Vagina (tissue), 2 donors: Measurements from ENCODE around the gene MLYCD. TPM values are rescaled to one million over a fixed set of nuclear protein-coding genes. Genes with fewer than 3 reads are reported as not detected.
"Not testable (repeated sequence)": the region's sequence is repeated elsewhere in the genome, so short reads cannot be mapped to it uniquely, and the experiment has no call there.

Experiments
- DNase-seq, 2 donors: peaks; one replicate each; pipeline ENCODE4 v3.0.0-alpha.2; 2017; ENCODE audit errors: extremely low spot score in 2 of 2
- H3K27ac ChIP-seq: fragments of 200-600 bp; sonication (generic); one replicate; pipeline ENCODE4 v1.5.1; 2019
- H3K27me3 ChIP-seq: fragments of 200-600 bp; sonication (generic); one replicate; pipeline ENCODE4 v1.5.1; 2019
- H3K36me3 ChIP-seq, 2 donors: fragments of 200-600 bp; sonication (generic); one replicate each; pipeline ENCODE4 v1.5.1; 2017 to 2019
- H3K4me1 ChIP-seq: fragments of 200-600 bp; sonication (generic); one replicate; pipeline ENCODE4 v1.5.1; 2019
- H3K4me3 ChIP-seq, 2 donors: fragments of 200-600 bp; sonication (generic); 1 replicate in 1 of 2; 2 replicates in 1 of 2; pipeline ENCODE4 v1.5.1; 2016 to 2019
- H3K9me3 ChIP-seq: fragments of 200-600 bp; sonication (generic); one replicate; pipeline ENCODE4 v1.5.1; 2019
- CTCF ChIP-seq, 3 experiments: fragments of 450-650 bp in 2 of 3; fragments of 200-600 bp in 1 of 3; sonication (generic) in 1 of 3; IDR thresholded peaks; one replicate each; pipeline ENCODE4 v1.5.1; 2017 to 2019; ENCODE audit warnings: antibody characterized with exemption in 3 of 3, mild to moderate bottlenecking in 2 of 3, moderate library complexity in 2 of 3
- POLR2A ChIP-seq, 2 donors: fragments of 450-650 bp; IDR thresholded peaks; one replicate each; pipeline ENCODE4 v1.6.1; 2017; ENCODE audit warnings: antibody characterized with exemption in 2 of 2, mild to moderate bottlenecking in 2 of 2, moderate library complexity in 2 of 2
- POLR2AphosphoS5 ChIP-seq, 2 donors: sonication (generic); formaldehyde crosslinking; IDR thresholded peaks; one replicate each; pipeline ENCODE4 v1.9.0; 2017; ENCODE audit warnings: antibody characterized with exemption in 2 of 2, mild to moderate bottlenecking in 2 of 2, low read depth in 1 of 2; ENCODE audit not compliant: insufficient read depth in 1 of 2
- intact Hi-C: fragments of 100-400 bp; cut with DNase I; formaldehyde crosslinking; loops from one replicate; pipeline ENCODE4 v1.15.1; 2023
- total RNA-seq: library from RNA; depleted of rRNA; stranded (reverse); fragments of >200 nt; gene quantifications from one replicate; pipeline ENCODE4 v1.2.3, GENCODE V29; 2016

MLYCD gene
- total RNA-seq, 1 donor from 2014 or later = 8.8 TPM

DNA sequence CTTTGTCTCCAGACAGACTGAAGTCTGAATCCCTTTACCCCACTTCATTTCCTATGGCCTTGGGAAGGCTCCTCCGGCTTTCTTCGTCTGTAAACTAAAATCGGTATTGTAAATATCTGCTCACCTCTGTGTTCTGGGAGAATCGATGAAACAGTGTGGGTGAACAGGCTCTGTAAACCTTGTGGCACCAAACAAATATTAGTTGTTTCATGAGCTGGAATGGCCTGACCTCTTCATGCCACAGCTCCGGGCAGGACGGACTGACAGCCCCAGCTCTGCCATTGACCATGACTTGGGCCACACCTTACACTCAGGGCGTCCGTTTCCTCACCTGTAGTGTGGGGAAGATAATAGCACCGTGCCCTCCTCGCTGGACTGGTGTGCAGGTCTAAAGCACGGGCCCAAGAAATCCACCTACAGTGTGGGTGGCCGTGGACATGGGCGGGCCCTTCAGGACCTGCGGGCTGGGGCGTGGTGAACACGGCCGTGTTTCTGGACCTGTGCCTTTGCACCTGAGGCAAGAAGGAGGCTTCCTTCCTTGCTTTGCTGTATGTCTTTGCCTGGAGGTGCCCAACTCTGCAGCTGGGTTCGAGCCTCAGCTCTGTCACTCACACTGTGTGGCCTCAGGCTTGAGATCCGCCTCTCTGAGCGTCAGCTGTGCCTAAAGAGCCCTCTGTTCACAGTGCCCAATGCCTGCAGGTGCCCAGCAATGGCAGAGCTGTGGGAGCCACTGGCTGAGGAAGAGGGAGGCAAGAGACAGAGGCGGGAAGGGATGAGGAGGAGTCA lies 48.1 kb downstream of the MLYCD start:
- H3K4me1 ChIP-seq = no peaks in the 10 kb centered on the region
- H3K36me3 ChIP-seq = no peaks in the 10 kb centered on the region
- H3K27ac ChIP-seq = no peak overlapping the region
- H3K4me3 ChIP-seq = no peak overlapping the region
- H3K9me3 ChIP-seq = no peaks in the 10 kb centered on the region
- intact Hi-C loops = no loop called here
- no peak for TF ChIP-seq POLR2AphosphoS5 (IDR thresholded peaks at IDR 0.05; ENCODE audit: insufficient read depth in 1 of 2, low read depth in 1 of 2)
- no peak for DNase-seq
- no peaks in the 10 kb centered on the region for H3K27me3 ChIP-seq

- intact Hi-C loops = no loop called here
- no peaks in the 10 kb centered on the region for H3K36me3 ChIP-seq
- H3K9me3 ChIP-seq = no peaks in the 10 kb centered on the region
- H3K27ac ChIP-seq = no peak overlapping the region
- H3K27me3 ChIP-seq = no peaks in the 10 kb centered on the region
- peaks cover 5% of the 10 kb centered on the region for H3K4me1 ChIP-seq
- no peak for TF ChIP-seq CTCF (IDR thresholded peaks at IDR 0.05)
- TF ChIP-seq POLR2A (IDR thresholded peaks at IDR 0.05) = no peak
- TF ChIP-seq POLR2AphosphoS5 (IDR thresholded peaks at IDR 0.05; ENCODE audit: insufficient read depth in 1 of 2, low read depth in 1 of 2) = no peak
- no peak for DNase-seq
- H3K4me3 ChIP-seq = no peak overlapping the region
Observed at GRCh38 chr16:83947642-83948234, 48.8 kb downstream of the MLYCD start.

DNA sequence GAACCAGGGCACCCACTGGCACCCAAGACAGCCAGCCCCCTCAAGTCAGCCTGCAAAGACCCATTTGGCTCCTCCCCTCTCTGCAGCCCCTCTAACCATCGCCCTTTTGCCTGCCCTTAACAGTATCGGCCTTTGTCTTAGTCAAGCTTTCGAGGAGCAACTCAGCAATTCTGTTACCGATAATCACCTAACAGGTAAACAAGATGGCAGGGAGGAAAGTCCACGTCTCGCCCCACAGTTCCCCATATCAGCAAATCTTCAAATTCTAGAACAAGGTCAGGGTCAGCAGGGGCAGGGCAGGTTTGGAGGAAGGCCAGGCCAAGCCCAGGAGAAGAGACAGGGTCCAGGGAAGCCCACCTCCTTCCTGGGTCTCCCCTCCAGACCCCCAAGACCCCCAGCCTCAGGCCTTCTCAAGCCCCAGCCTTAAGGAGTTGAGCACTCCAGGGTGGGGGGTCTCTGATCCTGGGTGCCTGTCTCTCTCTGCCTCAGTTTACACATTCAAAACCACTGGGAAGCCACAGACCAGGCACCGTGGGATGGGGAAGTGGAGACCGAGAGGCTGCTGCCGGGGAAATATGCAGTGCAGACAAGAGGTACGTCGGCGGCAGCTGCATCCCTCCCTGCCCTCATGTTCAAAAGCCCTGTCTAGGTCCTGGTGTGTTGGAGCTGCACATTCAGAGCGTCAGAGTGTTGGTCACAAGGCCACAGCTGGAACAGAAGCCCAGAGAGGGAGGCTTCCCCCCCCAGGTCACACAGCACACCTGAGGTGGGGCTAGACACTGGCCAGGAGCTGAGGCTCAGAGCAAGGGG lies 50.2 kb downstream of the MLYCD start:
- peaks cover 19% of the 10 kb centered on the region for H3K4me1 ChIP-seq
- no peak overlapping the region for H3K27ac ChIP-seq
- no peak for DNase-seq
- intact Hi-C loops = no loop called here
- H3K9me3 ChIP-seq = no peaks in the 10 kb centered on the region
- no peak for TF ChIP-seq CTCF (IDR thresholded peaks at IDR 0.05)
- no peak for TF ChIP-seq POLR2A (IDR thresholded peaks at IDR 0.05)
- TF ChIP-seq POLR2AphosphoS5 (IDR thresholded peaks at IDR 0.05; ENCODE audit: insufficient read depth in 1 of 2, low read depth in 1 of 2) = no peak
- no peak overlapping the region for H3K4me3 ChIP-seq
- H3K27me3 ChIP-seq = no peaks in the 10 kb centered on the region
- no peaks in the 10 kb centered on the region for H3K36me3 ChIP-seq

GRCh38 chr16:83949724-83950001 lies 50.7 kb downstream of the MLYCD start:
- Histone ChIP-seq H3K9me3 (no peaks in the 10 kb centered on the region), H3K36me3 (no peaks in the 10 kb centered on the region), H3K4me3 (no peak overlapping the region), H3K4me1 (peaks cover 24% of the 10 kb centered on the region), H3K27me3 (no peaks in the 10 kb centered on the region), H3K27ac (no peak overlapping the region)
- no peak for DNase-seq
- intact Hi-C loops = loop anchor here (10.0 kb wide), 1 partner anchor 225 kb away; no protein-coding TSS in a partner anchor
- no peak for TF ChIP-seq CTCF (IDR thresholded peaks at IDR 0.05)
- TF ChIP-seq POLR2A (IDR thresholded peaks at IDR 0.05) = no peak
- no peak for TF ChIP-seq POLR2AphosphoS5 (IDR thresholded peaks at IDR 0.05; ENCODE audit: insufficient read depth in 1 of 2, low read depth in 1 of 2)

DNA sequence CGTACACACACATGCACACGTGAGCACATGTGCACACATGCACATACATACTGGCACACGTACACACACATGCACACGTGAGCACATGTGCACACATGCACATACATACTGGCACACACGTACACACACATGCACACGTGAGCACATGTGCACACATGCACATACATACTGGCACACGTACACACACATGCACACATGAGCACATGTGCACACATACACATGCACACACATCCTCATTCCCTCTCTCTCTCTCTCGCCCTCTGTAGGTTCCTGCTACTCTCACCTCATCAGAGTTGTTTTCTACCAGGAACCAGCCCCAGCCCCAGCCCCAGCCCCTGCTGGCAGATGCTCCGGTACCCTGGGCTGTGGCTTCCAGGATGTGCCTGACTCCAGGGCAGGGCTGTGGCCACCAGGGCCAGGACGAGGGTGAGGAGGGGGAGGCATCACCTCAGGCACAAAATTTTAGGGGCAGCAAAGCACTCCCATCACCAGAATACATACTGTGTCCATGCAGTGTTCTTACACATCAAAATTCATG lies 52.0 kb downstream of the MLYCD start:
- intact Hi-C loops = loop anchor here (10.0 kb wide), 1 partner anchor 224 kb away; no protein-coding TSS in a partner anchor
- not testable (repeated sequence) for H3K27ac ChIP-seq

More for the DNA sequence above, 52.0 kb downstream of the MLYCD start:
- H3K27me3 ChIP-seq, H3K4me3 ChIP-seq, DNase-seq, H3K9me3 ChIP-seq, H3K36me3 ChIP-seq: not testable (repeated sequence)
- peaks cover 31% of the 10 kb centered on the region for H3K4me1 ChIP-seq
